ENCODE results near the gene COG1.

DNA sequence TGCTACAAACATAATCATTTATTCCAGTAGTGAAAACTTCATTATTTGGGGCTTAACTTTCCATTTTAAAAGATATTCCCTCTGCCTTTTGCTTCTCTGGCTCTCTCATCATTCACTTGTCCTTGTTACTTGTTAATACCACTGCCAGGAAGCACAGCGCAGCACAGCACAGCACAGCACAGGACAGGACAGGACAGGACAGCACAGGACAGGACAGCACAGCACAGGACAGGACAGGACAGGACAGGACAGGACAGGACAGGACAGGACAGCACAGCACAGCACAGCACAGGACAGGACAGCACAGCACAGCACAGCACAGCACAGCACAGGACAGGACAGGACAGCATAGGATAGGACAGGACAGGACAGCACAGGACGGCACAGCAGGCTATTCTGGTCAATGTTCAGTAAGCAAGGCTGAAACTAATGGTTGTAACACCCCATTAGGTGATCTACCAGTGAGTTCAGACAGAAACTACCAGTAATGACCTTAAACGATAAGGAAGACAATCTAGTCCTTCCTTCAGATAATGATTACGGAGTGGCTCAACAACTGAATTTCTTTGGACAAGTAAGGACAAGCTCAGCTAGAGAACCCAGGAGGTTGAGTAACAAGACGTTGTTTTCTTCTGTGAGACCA lies 31.9 kb downstream of the COG1 start:
- TF ChIP-seq, protein P1, sequence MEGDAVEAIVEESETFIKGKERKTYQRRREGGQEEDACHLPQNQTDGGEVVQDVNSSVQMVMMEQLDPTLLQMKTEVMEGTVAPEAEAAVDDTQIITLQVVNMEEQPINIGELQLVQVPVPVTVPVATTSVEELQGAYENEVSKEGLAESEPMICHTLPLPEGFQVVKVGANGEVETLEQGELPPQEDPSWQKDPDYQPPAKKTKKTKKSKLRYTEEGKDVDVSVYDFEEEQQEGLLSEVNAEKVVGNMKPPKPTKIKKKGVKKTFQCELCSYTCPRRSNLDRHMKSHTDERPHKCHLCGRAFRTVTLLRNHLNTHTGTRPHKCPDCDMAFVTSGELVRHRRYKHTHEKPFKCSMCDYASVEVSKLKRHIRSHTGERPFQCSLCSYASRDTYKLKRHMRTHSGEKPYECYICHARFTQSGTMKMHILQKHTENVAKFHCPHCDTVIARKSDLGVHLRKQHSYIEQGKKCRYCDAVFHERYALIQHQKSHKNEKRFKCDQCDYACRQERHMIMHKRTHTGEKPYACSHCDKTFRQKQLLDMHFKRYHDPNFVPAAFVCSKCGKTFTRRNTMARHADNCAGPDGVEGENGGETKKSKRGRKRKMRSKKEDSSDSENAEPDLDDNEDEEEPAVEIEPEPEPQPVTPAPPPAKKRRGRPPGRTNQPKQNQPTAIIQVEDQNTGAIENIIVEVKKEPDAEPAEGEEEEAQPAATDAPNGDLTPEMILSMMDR (IDR thresholded peaks at IDR 0.05; ENCODE audit: control extremely low read depth in 1 of 3, insufficient read depth in 1 of 3, low read depth in 1 of 3, low read length in 3 of 3) = no peak
- TF ChIP-seq KDM4A (IDR thresholded peaks at IDR 0.05; ENCODE audit: low read depth, low read length, severe bottlenecking) (no peak), CBX8 (IDR thresholded peaks at IDR 0.05; ENCODE audit: borderline replicate concordance, low read depth, low read length) (no peak)
- TF ChIP-seq, protein P2, sequence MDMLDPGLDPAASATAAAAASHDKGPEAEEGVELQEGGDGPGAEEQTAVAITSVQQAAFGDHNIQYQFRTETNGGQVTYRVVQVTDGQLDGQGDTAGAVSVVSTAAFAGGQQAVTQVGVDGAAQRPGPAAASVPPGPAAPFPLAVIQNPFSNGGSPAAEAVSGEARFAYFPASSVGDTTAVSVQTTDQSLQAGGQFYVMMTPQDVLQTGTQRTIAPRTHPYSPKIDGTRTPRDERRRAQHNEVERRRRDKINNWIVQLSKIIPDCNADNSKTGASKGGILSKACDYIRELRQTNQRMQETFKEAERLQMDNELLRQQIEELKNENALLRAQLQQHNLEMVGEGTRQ (IDR thresholded peaks at IDR 0.05; ENCODE audit: low read length) = no peak
